Fibroblast of the conjunctiva (primary cell): ENCODE results near the gene DLK2.
"Not testable (repeated sequence)": the region's sequence is repeated elsewhere in the genome, so short reads cannot be mapped to it uniquely, and the experiment has no call there.

ENCODE experiments used
- DNase-seq: peaks from one replicate; pipeline ENCODE4 v3.0.0-alpha.2; 2010; ENCODE audit warnings: low read depth

The DLK2 gene, protein sequence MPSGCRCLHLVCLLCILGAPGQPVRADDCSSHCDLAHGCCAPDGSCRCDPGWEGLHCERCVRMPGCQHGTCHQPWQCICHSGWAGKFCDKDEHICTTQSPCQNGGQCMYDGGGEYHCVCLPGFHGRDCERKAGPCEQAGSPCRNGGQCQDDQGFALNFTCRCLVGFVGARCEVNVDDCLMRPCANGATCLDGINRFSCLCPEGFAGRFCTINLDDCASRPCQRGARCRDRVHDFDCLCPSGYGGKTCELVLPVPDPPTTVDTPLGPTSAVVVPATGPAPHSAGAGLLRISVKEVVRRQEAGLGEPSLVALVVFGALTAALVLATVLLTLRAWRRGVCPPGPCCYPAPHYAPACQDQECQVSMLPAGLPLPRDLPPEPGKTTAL

GRCh38 chr6:43455531-43456428 is at the start of gene DLK2:
DLK2 (minus strand) TSS chr6:43455548; CDS start chr6:43454825, 723 bp downstream.
- no peak for DNase-seq

GRCh38 chr6:43503443-43503842 is 48.1 kb upstream of the DLK2 start:
- no peak for DNase-seq

GRCh38 chr6:43502666-43503065 is 47.3 kb upstream of the DLK2 start:
- no peak for DNase-seq

- no peak for DNase-seq
Measured at GRCh38 chr6:43500921-43501320, 45.6 kb upstream of the DLK2 start.

DNA sequence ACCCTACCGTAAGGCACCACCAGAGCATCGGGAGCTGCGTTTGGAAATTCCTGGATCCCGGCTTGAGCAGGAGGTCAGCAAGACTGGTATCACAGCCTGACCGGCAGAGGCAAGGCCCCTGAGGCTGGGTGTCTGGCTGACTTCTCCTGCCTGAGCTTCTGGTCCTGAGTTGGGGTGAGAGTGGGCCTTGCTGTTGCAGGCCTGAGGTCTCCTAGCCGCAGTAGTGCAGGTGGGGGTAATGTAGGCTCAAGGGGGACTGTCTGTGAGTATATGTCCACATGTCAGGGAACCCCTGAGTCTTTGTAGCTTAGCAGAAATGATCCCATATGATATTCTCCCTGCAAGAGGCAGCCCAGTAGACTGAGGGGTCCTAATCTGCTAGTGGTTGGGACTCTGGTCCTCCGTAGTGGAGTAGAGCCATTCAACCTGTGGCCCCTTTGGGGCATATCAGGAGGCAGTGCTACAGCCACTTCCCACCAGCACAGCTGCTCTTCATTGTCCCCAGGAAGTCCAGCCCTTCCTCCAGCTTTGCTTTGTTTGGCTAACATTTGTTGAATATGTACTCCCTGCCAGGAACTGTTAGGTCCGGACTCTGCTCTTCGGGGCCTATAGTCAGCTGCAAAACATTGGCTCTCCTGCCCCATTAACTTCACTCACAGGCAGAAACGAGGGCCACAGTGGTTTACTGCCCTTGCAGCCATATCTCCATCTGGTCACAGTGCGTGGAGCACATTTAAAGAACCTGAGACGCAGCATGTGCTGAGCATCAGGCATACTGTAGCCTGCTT is 43.9 kb upstream of the DLK2 start:
- no peak for DNase-seq

GRCh38 chr6:43498291-43498690 is 42.9 kb upstream of the DLK2 start:
- not testable (repeated sequence) for DNase-seq

GRCh38 chr6:43497689-43498088 is 42.3 kb upstream of the DLK2 start:
- DNase-seq: no peak

DNA sequence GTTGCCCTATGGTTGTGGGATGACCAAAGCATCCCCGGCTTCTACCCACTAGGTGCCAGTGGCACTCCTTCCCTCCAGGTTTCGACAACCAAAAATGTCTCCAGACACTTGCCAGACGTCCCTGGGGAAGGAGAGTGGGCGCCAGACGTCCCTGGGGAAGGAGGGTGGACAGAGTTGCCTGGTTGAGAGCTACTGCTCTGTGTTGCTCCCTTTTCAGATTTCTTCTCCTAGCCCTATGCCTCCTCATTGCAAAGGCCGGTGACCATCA is 41.7 kb upstream of the DLK2 start:
- no peak for DNase-seq

- no peak for DNase-seq
Measured at GRCh38 chr6:43496370-43497128, 41.2 kb upstream of the DLK2 start.

- no peak for DNase-seq
Measured at GRCh38 chr6:43495409-43495941, 40.1 kb upstream of the DLK2 start.

- DNase-seq: no peak
Measured at GRCh38 chr6:43494766-43495165, 39.4 kb upstream of the DLK2 start.

DNA sequence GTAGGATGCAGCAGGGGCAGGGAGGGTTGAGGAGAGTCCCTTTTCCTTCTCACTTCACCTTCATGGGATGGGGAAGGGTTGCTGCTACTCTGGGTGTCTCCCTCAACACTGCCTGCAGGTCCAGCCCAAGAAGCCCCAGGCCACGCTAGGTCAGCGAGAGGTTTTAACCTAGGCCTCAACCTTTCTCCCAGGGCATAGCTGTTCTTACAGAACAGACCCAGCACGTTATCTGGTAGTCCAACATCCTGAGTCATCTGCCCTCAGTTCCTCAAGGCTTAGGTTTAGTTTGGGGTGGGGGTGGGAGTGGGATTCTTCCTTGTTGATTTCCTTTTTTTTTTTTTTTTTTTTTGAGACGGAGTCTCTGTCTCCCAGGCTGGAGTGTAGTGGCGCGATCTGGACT is 39.0 kb upstream of the DLK2 start:
- DNase-seq: no peak

GRCh38 chr6:43493833-43494232 is 38.5 kb upstream of the DLK2 start:
- no peak for DNase-seq

- no peak for DNase-seq
Measured at GRCh38 chr6:43493230-43493629, 37.9 kb upstream of the DLK2 start.

DNA sequence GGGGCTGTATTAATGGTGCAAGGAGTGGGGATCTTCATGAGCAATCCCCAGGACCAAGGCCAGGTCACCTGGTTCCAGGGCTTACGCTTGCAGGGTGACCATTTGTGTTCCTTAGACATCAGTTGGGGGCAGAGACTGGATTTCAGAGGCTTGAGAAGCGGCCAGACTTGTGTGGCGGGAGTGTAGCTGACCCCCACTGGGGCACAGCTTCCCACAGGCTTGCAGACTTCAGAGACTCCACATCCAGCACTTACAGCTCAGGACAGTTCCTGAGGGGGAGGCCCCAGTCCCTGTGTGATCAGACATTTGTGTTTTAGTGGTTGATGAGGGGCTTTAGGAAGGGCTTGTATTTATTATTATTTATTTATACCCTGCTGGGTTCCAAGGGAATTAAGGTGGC is 37.3 kb upstream of the DLK2 start:
- no peak for DNase-seq

- peak; percentile 57 for DNase-seq
Measured at GRCh38 chr6:43491750-43492661, 36.7 kb upstream of the DLK2 start.

DNA sequence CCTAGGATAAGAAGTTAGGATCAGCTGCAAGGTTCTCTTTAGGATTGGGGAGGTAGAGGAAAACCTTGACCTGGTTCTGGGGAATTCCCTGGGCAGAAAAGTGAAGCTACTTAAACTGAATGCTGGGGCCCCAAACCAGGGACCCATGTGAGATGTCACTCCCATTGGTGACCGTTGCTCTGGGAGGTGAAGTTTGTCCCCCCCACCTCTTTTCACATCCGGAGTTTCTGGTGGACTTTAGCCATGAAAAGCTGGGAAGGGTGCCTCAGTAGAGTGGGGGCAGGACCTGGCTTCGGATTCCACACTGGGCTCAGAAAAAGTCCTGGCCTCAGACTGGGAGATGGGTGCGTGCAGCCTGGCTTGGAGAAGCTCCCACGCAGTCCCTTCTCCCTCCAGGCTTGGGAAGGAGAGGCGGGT is 35.2 kb upstream of the DLK2 start:
- no peak for DNase-seq

DNA sequence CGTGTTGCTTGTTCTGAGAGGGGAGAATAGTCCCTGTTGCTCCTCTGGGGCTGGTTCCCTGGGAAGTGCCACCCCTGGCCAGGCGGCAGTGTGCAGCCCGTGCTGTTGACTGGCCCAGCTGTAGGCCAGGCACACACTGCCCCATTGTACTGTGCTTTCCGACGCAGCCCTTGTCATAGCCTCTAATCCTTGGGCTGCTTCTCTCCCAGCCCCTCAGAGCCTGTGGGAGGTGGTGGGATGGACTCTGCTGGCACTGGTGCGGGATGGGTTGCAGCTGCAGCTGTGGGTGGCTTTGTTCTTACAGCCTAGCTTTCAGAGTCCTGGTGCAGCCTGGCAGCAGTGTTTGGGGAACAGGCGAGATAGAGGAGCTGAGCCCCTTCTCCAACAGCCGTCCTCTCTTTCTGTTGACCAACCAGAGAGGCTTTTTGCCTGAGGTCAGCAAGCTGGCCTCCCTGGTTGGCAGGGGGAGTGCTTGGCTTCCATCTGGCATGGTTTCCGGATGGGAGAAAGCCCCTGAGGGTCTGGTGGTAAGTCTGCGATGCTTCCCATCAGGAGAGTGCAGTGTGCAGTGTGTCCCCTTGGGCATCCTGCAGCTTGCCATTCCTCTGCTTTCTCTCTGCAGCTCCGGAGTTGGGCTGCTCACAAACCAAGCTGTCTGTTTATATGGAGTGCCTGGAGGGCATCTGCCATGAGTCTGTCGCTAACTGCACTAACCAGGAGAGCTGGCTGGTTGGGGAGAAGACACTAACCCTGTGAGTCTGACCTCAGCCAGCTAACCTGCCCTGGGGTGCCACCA is 34.1 kb upstream of the DLK2 start:
- no peak for DNase-seq

- DNase-seq: no peak
Measured at GRCh38 chr6:43488667-43489276, 33.4 kb upstream of the DLK2 start.
